HEK293 (cell line): ENCODE data around the gene SLC22A3.

Experiments
- CTCF ChIA-PET: fragments of 350-600 bp; formaldehyde crosslinking; extraction: SDS; loops from one replicate; lab custom pipeline; 2021; ENCODE audit warnings: antibody characterized with exemption; lab: Yijun Ruan, JAX
- POLR2A ChIA-PET: fragments of 300-600 bp; formaldehyde crosslinking; extraction: SDS; loops from one replicate; lab custom pipeline; 2020; ENCODE audit warnings: antibody characterized with exemption, inconsistent platforms; lab: Yijun Ruan, JAX
- H3K27ac ChIP-seq: fragments of 200-500 bp; sonication (Bioruptor generic); 2 replicates; pipeline ENCODE4 v1.5.1; 2014; ENCODE audit warnings: low read depth, low read length, control low read depth, inconsistent platforms; ENCODE audit errors: extremely low read depth
- H3K36me3 ChIP-seq, 2 experiments: fragments of 200-500 bp in 1 of 2; sonication (Bioruptor generic) in 1 of 2; 1 replicate in 1 of 2; 2 replicates in 1 of 2; pipeline ENCODE4 v1.5.1; 2014 to 2017; ENCODE audit warnings: inconsistent platforms in 2 of 2, low read length in 2 of 2; ENCODE audit not compliant: control insufficient read depth in 2 of 2, insufficient read depth in 1 of 2
- H3K4me1 ChIP-seq: fragments of 200-500 bp; sonication (Bioruptor generic); 2 replicates; pipeline ENCODE4 v1.5.1; 2014; ENCODE audit warnings: mild to moderate bottlenecking, low read length, inconsistent platforms; ENCODE audit not compliant: control insufficient read depth, insufficient read depth
- H3K4me3 ChIP-seq: 2 replicates; pipeline ENCODE4 v1.5.1; 2011; ENCODE audit warnings: low read depth, mild to moderate bottlenecking, control low read depth, low read length, moderate library complexity
- H3K9me3 ChIP-seq: fragments of 200-500 bp; sonication (Bioruptor generic); 2 replicates; pipeline ENCODE4 v1.5.1; 2014; ENCODE audit warnings: low read depth, low read length, inconsistent platforms; ENCODE audit not compliant: control insufficient read depth, insufficient read depth
- BCL11A ChIP-seq: fragments of 450-650 bp; formaldehyde crosslinking; IDR thresholded peaks from 2 replicates; pipeline ENCODE4 v1.5.1; 2016; ENCODE audit warnings: low read depth, missing biosample characterization, missing genetic modification characterization
- BCL6B ChIP-seq: fragments of 450-650 bp; formaldehyde crosslinking; IDR thresholded peaks from 2 replicates; pipeline ENCODE4 v1.5.1; 2017; ENCODE audit warnings: missing biosample characterization, missing genetic modification characterization
- EGR2 ChIP-seq: fragments of 450-650 bp; formaldehyde crosslinking; IDR thresholded peaks from 2 replicates; pipeline ENCODE4 v1.5.1; 2016; ENCODE audit warnings: low read depth, missing biosample characterization, missing genetic modification characterization
- REPIN1 ChIP-seq: fragments of 450-650 bp; formaldehyde crosslinking; IDR thresholded peaks from 2 replicates; pipeline ENCODE4 v1.5.1; 2017; ENCODE audit warnings: missing biosample characterization, missing genetic modification characterization, low read depth
- SCRT1 ChIP-seq: fragments of 450-650 bp; formaldehyde crosslinking; IDR thresholded peaks from 2 replicates; pipeline ENCODE4 v1.5.1; 2016; ENCODE audit warnings: missing biosample characterization, missing genetic modification characterization, borderline replicate concordance
- SP2 ChIP-seq: fragments of 450-650 bp; formaldehyde crosslinking; IDR thresholded peaks from 2 replicates; pipeline ENCODE4 v1.5.1; 2016; ENCODE audit warnings: missing biosample characterization, missing genetic modification characterization
- SP7 ChIP-seq: fragments of 450-650 bp; formaldehyde crosslinking; IDR thresholded peaks from 2 replicates; pipeline ENCODE4 v1.5.1; 2016; ENCODE audit warnings: missing biosample characterization, missing genetic modification characterization
- ZBTB49 ChIP-seq: fragments of 450-650 bp; formaldehyde crosslinking; IDR thresholded peaks from 2 replicates; pipeline ENCODE4 v1.5.1; 2016; ENCODE audit warnings: missing biosample characterization, missing genetic modification characterization, low read depth
- ZEB2 ChIP-seq: fragments of 450-650 bp; formaldehyde crosslinking; IDR thresholded peaks from 2 replicates; pipeline ENCODE4 v1.5.1; 2016; ENCODE audit warnings: missing biosample characterization, missing genetic modification characterization
- ZFHX2 ChIP-seq: fragments of 450-650 bp; formaldehyde crosslinking; conservative IDR thresholded peaks from 2 replicates; pipeline ENCODE4 v1.5.1; 2016; ENCODE audit warnings: missing biosample characterization, missing genetic modification characterization
- ZNF214 ChIP-seq: fragments of 450-650 bp; formaldehyde crosslinking; IDR thresholded peaks from 2 replicates; pipeline ENCODE4 v1.5.1; 2017; ENCODE audit warnings: missing biosample characterization, mild to moderate bottlenecking, missing genetic modification characterization, borderline replicate concordance
- ZNF23 ChIP-seq: fragments of 450-650 bp; formaldehyde crosslinking; IDR thresholded peaks from 2 replicates; pipeline ENCODE4 v1.5.1; 2016; ENCODE audit warnings: missing biosample characterization, missing genetic modification characterization, borderline replicate concordance
- ZNF311 ChIP-seq: fragments of 450-650 bp; formaldehyde crosslinking; IDR thresholded peaks from 2 replicates; pipeline ENCODE4 v1.5.1; 2017; ENCODE audit warnings: missing biosample characterization, missing genetic modification characterization, borderline replicate concordance
- ZNF335 ChIP-seq: fragments of 450-650 bp; formaldehyde crosslinking; conservative IDR thresholded peaks from 2 replicates; pipeline ENCODE4 v1.5.1; 2016; ENCODE audit warnings: missing biosample characterization, missing genetic modification characterization
- ZNF473 ChIP-seq: fragments of 450-650 bp; formaldehyde crosslinking; IDR thresholded peaks from 2 replicates; pipeline ENCODE4 v1.5.1; 2017; ENCODE audit warnings: missing biosample characterization, missing genetic modification characterization
- ZNF488 ChIP-seq: fragments of 450-650 bp; formaldehyde crosslinking; IDR thresholded peaks from 2 replicates; pipeline ENCODE4 v1.5.1; 2016; ENCODE audit warnings: missing biosample characterization, missing genetic modification characterization
- ZNF660 ChIP-seq: fragments of 450-650 bp; IDR thresholded peaks from 2 replicates; pipeline ENCODE4 v1.5.1; 2018; ENCODE audit warnings: missing biosample characterization, mild to moderate bottlenecking, missing genetic modification characterization
- ZNF747 ChIP-seq: fragments of 450-650 bp; formaldehyde crosslinking; IDR thresholded peaks from 2 replicates; pipeline ENCODE4 v1.5.1; 2016; ENCODE audit warnings: missing biosample characterization, missing genetic modification characterization
- TF ChIP-seq, protein P1 (sequence below): fragments of 450-650 bp; formaldehyde crosslinking; IDR thresholded peaks from 2 replicates; pipeline ENCODE4 v1.5.0; 2017; ENCODE audit warnings: missing biosample characterization, missing genetic modification characterization, borderline replicate concordance
- TF ChIP-seq, protein P2 (sequence below): fragments of 450-650 bp; formaldehyde crosslinking; IDR thresholded peaks from 2 replicates; pipeline ENCODE4 v1.5.1; 2016; ENCODE audit warnings: missing biosample characterization, missing genetic modification characterization, borderline replicate concordance
- TF ChIP-seq, protein P3 (sequence below): IDR thresholded peaks from 2 replicates; pipeline ENCODE4 v1.6.1; 2011; ENCODE audit warnings: mild to moderate bottlenecking, low read depth, low read length, borderline replicate concordance
- TF ChIP-seq, protein P4 (sequence below): fragments of 450-650 bp; formaldehyde crosslinking; IDR thresholded peaks from 2 replicates; pipeline ENCODE4 v1.5.1; 2016; ENCODE audit warnings: missing biosample characterization, missing genetic modification characterization

Gene SLC22A3

GRCh38 chr6:160315310-160315709 is 32.9 kb upstream of the SLC22A3 start:
- no peaks in the 10 kb centered on the region; the same call in 1 of the 2 replicates for H3K9me3 ChIP-seq
- H3K27ac ChIP-seq: no peak overlapping the region
- no peaks in the 10 kb centered on the region for H3K4me1 ChIP-seq
- H3K4me3 ChIP-seq: no peak overlapping the region
- TF ChIP-seq ZNF488 (tag by site-specific recombination) (no peak), BCL6B (no peak), ZNF311 (tag by site-specific recombination) (no peak), EGR2 (tag by site-specific recombination) (no peak)
- TF ChIP-seq, protein P1, sequence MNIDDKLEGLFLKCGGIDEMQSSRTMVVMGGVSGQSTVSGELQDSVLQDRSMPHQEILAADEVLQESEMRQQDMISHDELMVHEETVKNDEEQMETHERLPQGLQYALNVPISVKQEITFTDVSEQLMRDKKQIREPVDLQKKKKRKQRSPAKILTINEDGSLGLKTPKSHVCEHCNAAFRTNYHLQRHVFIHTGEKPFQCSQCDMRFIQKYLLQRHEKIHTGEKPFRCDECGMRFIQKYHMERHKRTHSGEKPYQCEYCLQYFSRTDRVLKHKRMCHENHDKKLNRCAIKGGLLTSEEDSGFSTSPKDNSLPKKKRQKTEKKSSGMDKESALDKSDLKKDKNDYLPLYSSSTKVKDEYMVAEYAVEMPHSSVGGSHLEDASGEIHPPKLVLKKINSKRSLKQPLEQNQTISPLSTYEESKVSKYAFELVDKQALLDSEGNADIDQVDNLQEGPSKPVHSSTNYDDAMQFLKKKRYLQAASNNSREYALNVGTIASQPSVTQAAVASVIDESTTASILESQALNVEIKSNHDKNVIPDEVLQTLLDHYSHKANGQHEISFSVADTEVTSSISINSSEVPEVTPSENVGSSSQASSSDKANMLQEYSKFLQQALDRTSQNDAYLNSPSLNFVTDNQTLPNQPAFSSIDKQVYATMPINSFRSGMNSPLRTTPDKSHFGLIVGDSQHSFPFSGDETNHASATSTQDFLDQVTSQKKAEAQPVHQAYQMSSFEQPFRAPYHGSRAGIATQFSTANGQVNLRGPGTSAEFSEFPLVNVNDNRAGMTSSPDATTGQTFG (tag by site-specific recombination): no peak
- ChIA-PET POLR2A (no interaction called here), CTCF (interaction anchor here (0.6 to 0.8 kb wide), 2 partner anchors 10 to 1075 kb away, joined by 3 to 4 read pairs; no protein-coding TSS in a partner anchor)
- no peaks in the 10 kb centered on the region for H3K36me3 ChIP-seq

GRCh38 chr6:160316261-160316660 is 31.9 kb upstream of the SLC22A3 start:
- no peak overlapping the region for H3K27ac ChIP-seq
- no peaks in the 10 kb centered on the region for H3K4me1 ChIP-seq
- H3K9me3 ChIP-seq: no peaks in the 10 kb centered on the region; the same call in 1 of the 2 replicates
- ChIA-PET CTCF (no interaction called here), POLR2A (no interaction called here)
- no peak overlapping the region for H3K4me3 ChIP-seq
- H3K36me3 ChIP-seq: no peaks in the 10 kb centered on the region
- TF ChIP-seq SP2 (no peak), ZNF473 (no peak), ZNF214 (no peak), ZNF660 (tag by site-specific recombination) (no peak), ZEB2 (tag by site-specific recombination) (no peak), ZNF335 (tag by site-specific recombination) (no peak), BCL11A (tag by site-specific recombination) (no peak), SP7 (tag by site-specific recombination) (no peak), ZNF23 (tag by site-specific recombination) (no peak), SCRT1 (tag by site-specific recombination) (no peak), ZFHX2 (no peak), REPIN1 (tag by site-specific recombination) (no peak), ZNF747 (tag by site-specific recombination) (no peak), ZBTB49 (tag by site-specific recombination) (no peak)
- TF ChIP-seq, protein P2, sequence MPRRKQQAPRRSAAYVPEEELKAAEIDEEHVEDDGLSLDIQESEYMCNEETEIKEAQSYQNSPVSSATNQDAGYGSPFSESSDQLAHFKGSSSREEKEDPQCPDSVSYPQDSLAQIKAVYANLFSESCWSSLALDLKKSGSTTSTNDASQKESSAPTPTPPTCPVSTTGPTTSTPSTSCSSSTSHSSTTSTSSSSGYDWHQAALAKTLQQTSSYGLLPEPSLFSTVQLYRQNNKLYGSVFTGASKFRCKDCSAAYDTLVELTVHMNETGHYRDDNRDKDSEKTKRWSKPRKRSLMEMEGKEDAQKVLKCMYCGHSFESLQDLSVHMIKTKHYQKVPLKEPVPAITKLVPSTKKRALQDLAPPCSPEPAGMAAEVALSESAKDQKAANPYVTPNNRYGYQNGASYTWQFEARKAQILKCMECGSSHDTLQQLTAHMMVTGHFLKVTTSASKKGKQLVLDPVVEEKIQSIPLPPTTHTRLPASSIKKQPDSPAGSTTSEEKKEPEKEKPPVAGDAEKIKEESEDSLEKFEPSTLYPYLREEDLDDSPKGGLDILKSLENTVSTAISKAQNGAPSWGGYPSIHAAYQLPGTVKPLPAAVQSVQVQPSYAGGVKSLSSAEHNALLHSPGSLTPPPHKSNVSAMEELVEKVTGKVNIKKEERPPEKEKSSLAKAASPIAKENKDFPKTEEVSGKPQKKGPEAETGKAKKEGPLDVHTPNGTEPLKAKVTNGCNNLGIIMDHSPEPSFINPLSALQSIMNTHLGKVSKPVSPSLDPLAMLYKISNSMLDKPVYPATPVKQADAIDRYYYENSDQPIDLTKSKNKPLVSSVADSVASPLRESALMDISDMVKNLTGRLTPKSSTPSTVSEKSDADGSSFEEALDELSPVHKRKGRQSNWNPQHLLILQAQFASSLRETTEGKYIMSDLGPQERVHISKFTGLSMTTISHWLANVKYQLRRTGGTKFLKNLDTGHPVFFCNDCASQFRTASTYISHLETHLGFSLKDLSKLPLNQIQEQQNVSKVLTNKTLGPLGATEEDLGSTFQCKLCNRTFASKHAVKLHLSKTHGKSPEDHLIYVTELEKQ: no peak
- TF ChIP-seq, protein P3, sequence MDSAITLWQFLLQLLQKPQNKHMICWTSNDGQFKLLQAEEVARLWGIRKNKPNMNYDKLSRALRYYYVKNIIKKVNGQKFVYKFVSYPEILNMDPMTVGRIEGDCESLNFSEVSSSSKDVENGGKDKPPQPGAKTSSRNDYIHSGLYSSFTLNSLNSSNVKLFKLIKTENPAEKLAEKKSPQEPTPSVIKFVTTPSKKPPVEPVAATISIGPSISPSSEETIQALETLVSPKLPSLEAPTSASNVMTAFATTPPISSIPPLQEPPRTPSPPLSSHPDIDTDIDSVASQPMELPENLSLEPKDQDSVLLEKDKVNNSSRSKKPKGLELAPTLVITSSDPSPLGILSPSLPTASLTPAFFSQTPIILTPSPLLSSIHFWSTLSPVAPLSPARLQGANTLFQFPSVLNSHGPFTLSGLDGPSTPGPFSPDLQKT: no peak
- TF ChIP-seq, protein P4, sequence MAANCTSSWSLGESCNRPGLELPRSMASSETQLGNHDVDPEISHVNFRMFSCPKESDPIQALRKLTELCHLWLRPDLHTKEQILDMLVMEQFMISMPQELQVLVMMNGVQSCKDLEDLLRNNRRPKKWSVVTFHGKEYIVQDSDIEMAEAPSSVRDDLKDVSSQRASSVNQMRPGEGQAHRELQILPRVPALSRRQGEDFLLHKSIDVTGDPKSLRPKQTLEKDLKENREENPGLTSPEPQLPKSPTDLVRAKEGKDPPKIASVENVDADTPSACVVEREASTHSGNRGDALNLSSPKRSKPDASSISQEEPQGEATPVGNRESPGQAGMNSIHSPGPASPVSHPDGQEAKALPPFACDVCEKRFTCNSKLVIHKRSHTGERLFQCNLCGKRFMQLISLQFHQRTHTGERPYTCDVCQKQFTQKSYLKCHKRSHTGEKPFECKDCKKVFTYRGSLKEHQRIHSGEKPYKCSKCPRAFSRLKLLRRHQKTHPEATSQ (tag by site-specific recombination): no peak
